Upper lobe of left lung (tissue), 6 donors: ENCODE data around the gene KRT12. TPM values are rescaled to one million over a fixed set of nuclear protein-coding genes. Genes with fewer than 3 reads are reported as not detected.

Source experiments
- ATAC-seq, 2 donors: fragments of 200-7000 bp; cut with Tn5 transposase; one replicate each; pipeline ENCODE4 v1.9.1; 2022; ENCODE audit warnings: mild to moderate bottlenecking in 2 of 2, moderate library complexity in 2 of 2; ENCODE audit not compliant: low FRiP score in 2 of 2
- DNase-seq, 2 donors: peaks; one replicate each; pipeline ENCODE4 v3.0.0-alpha.2; 2019 to 2020
- H3K27ac ChIP-seq, 4 donors: fragments of 200-600 bp; sonication (generic); one replicate each; pipeline ENCODE4 v1.5.1; 2016 to 2019
- H3K27me3 ChIP-seq, 4 donors: fragments of 200-600 bp; sonication (generic); one replicate each; pipeline ENCODE4 v1.5.1; 2017 to 2019
- H3K36me3 ChIP-seq, 4 donors: fragments of 200-600 bp; sonication (generic); one replicate each; pipeline ENCODE4 v1.5.1; 2016 to 2019
- H3K4me1 ChIP-seq, 4 donors: fragments of 200-600 bp; sonication (generic); one replicate each; pipeline ENCODE4 v1.5.1; 2018 to 2019
- H3K4me3 ChIP-seq, 4 donors: fragments of 200-600 bp; sonication (generic); one replicate each; pipeline ENCODE4 v1.5.1; 2017 to 2019; ENCODE audit warnings: mild to moderate bottlenecking in 2 of 4, moderate library complexity in 1 of 4
- H3K9me3 ChIP-seq, 4 donors: fragments of 200-600 bp; sonication (generic); one replicate each; pipeline ENCODE4 v1.5.1; 2018 to 2019
- EP300 ChIP-seq, 4 donors: sonication (generic); formaldehyde crosslinking; IDR thresholded peaks; one replicate each; pipeline ENCODE4 v1.5.1; 2017; ENCODE audit warnings: antibody characterized with exemption in 4 of 4, control low read depth in 2 of 4
- POLR2A ChIP-seq, 4 donors: fragments of 450-650 bp; IDR thresholded peaks; one replicate each; pipeline ENCODE4 v1.5.1; 2016 to 2017; ENCODE audit warnings: antibody characterized with exemption in 4 of 4, mild to moderate bottlenecking in 2 of 4
- POLR2AphosphoS5 ChIP-seq, 2 donors: sonication (generic); formaldehyde crosslinking; IDR thresholded peaks; one replicate each; pipeline ENCODE4 v1.5.1; 2017; ENCODE audit warnings: antibody characterized with exemption in 2 of 2
- WGBS, 2 donors: methylation state at CpG; one replicate each; pipeline ENCODE4 v1.1.5; 2017 to 2018; 5-methylcytosine and 5-hydroxymethylcytosine counted together
- total RNA-seq, 6 donors: library from RNA; depleted of rRNA in 4 of 6; stranded (reverse); fragments of >200 nt in 4 of 6; gene quantifications; one replicate each; pipeline versions ENCODE4 v1.1.0 to v1.2.1, GENCODE V29; 2016 to 2021
- TF ChIP-seq, protein P1 (sequence below), 6 experiments: fragments of 450-650 bp in 4 of 6; fragments of 200-600 bp in 2 of 6; sonication (generic) in 2 of 6; IDR thresholded peaks; one replicate each; pipeline ENCODE4 v1.5.1; 2016 to 2019; ENCODE audit warnings: antibody characterized with exemption in 6 of 6
- donor health status: DM: no; HTN: no; CAD: no; lungs with moderate emphysema.
- donor health status: DM: no; HTN: yes; CAD: no; lungs with severe emphysema.

KRT12 gene
- total RNA-seq, 6 donors from 2014 or later: not detected

DNA sequence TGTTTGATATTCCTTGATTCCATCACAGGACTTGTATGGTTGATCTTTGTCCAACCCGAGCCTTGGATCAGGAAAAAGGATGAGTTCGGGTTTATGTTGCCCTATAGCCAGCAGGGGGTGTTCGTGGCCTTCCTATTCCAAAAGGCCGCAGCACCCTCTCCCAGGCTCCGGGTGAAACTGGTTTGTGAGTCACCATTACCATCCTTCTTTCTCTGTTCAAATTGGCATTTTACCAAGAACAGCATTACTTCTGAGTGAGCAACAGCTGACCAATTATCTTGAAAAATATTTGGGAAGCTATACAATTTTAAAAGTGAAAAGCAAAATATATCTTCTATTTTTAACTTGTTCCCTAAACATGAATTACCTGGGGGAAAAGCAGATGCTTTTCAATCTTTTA is 42.3 kb upstream of the KRT12 start:
- ATAC-seq: peak; percentile 93 to 98

DNA sequence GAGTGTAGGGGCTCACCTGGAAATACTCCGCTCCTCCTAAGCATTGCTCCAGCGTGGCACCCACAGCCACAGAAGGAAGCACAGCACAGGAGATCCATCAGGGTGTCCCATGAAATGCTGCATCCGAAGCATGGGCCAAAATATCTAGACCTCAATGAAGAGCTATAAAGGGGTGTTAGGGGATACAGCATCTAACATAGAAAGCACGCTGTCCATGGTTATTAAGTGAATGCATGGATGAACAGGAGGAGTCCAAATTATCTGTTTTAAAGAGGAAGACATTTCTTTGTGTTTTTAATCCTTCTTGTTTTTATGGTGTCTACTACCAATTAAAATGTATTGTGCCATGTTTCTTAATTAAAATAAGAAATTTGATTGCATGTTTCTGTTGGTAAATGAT is 39.6 kb upstream of the KRT12 start:
- Histone ChIP-seq H3K27ac (no peak overlapping the region), H3K4me1 (peaks cover 7 to 14% (median 9%) of the 10 kb centered on the region in 4 donors), H3K9me3 (no peaks in the 10 kb centered on the region), H3K36me3 (no peaks in the 10 kb centered on the region), H3K27me3 (no peaks in the 10 kb centered on the region), H3K4me3 (no peak overlapping the region)
- ATAC-seq (no peak), DNase-seq (no peak)
- WGBS, 2 donors: 87 to 90% methylated on average over 4 of the region's 4 CpGs
- TF ChIP-seq POLR2AphosphoS5 (IDR thresholded peaks at IDR 0.05): no peak
- TF ChIP-seq EP300 (IDR thresholded peaks at IDR 0.05): no peak
- TF ChIP-seq, protein P1, sequence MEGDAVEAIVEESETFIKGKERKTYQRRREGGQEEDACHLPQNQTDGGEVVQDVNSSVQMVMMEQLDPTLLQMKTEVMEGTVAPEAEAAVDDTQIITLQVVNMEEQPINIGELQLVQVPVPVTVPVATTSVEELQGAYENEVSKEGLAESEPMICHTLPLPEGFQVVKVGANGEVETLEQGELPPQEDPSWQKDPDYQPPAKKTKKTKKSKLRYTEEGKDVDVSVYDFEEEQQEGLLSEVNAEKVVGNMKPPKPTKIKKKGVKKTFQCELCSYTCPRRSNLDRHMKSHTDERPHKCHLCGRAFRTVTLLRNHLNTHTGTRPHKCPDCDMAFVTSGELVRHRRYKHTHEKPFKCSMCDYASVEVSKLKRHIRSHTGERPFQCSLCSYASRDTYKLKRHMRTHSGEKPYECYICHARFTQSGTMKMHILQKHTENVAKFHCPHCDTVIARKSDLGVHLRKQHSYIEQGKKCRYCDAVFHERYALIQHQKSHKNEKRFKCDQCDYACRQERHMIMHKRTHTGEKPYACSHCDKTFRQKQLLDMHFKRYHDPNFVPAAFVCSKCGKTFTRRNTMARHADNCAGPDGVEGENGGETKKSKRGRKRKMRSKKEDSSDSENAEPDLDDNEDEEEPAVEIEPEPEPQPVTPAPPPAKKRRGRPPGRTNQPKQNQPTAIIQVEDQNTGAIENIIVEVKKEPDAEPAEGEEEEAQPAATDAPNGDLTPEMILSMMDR (IDR thresholded peaks at IDR 0.05): no peak

More for the DNA sequence above, 42.3 kb upstream of the KRT12 start:
- H3K4me3 ChIP-seq: no peak overlapping the region
- H3K4me1 ChIP-seq: peaks cover 7 to 11% (median 7%) of the 10 kb centered on the region in 4 donors
- WGBS, 2 donors: 2 to 7% methylated on average over 5 of the region's 5 CpGs
- peak in 1 of 2 donors; percentile 82 for DNase-seq
- H3K27ac ChIP-seq: no peak overlapping the region
- no peaks in the 10 kb centered on the region for H3K36me3 ChIP-seq
- H3K9me3 ChIP-seq: no peaks in the 10 kb centered on the region
- no peaks in the 10 kb centered on the region for H3K27me3 ChIP-seq
- TF ChIP-seq POLR2A (IDR thresholded peaks at IDR 0.05): no peak
- TF ChIP-seq, protein P1 (IDR thresholded peaks at IDR 0.05): peak; percentile 56 to 82 (median 68)

DNA sequence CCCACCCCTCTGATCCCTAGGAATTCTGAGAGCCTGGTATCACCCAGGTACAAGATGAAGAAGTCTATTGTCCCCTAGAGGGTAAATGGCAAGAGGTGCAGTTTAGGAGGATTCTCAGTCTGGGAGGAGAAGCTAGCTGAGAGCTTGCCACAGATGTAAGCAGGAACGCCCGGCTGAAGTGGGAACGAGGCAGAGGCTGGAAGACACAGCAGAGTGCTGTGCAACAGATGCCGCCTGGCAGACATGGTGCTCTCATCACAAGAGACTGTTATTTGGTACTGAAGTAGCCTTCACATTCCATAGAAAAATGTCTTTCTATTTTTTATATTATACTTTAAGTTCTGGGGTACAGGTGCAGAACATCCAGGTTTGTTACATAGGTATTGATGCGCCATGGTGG is 38.3 kb upstream of the KRT12 start:
- 82 to 86% methylated on average over 5 of the region's 5 CpGs for WGBS, 2 donors
- Histone ChIP-seq H3K27ac (no peak overlapping the region), H3K9me3 (no peaks in the 10 kb centered on the region), H3K27me3 (no peaks in the 10 kb centered on the region), H3K4me1 (peaks cover 7 to 14% (median 9%) of the 10 kb centered on the region in 4 donors), H3K36me3 (no peaks in the 10 kb centered on the region), H3K4me3 (no peak overlapping the region)
- TF ChIP-seq POLR2A (IDR thresholded peaks at IDR 0.05): no peak
- no peak for TF ChIP-seq POLR2AphosphoS5 (IDR thresholded peaks at IDR 0.05)
- TF ChIP-seq, protein P1 (IDR thresholded peaks at IDR 0.05): no peak
- no peak for TF ChIP-seq EP300 (IDR thresholded peaks at IDR 0.05)
- no peak for ATAC-seq
- no peak for DNase-seq

DNA sequence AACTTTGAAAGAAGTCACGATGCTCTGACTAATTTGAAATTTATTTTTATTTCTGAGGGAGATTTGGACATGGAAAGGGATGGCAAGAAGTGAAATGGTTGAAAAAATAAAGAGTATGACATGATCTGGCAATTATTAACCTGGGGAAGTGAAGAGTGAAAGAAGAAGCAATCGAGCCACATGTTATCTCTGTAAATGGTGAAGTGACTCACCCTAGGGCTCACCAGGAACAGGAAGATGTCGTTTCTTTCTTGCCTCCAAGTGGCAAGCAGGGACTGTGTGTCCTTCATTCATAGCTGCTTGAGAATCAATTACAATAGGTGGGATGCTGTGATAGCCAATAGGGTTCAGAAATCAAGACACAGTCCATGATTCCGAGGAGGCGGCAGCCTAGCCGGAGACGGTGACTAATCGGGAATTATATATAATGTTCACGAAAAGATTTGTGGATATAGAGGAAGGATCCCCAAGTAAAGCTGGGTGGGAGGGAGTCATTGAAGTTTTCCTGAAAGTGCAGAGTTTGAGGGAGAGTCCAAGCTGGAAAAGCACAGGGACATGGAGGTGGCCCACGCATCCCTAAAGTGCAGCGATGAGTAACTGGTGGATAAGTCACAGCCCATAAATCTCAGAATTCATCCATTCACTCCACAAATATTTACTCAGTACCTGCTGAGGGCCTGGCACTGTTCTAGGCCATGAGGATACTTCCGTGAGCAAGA is 36.3 kb upstream of the KRT12 start:
- H3K27ac ChIP-seq: no peak overlapping the region
- TF ChIP-seq, protein P1 (IDR thresholded peaks at IDR 0.05): no peak
- no peak for TF ChIP-seq POLR2AphosphoS5 (IDR thresholded peaks at IDR 0.05)
- no peak for TF ChIP-seq POLR2A (IDR thresholded peaks at IDR 0.05)
- no peak for TF ChIP-seq EP300 (IDR thresholded peaks at IDR 0.05)
- H3K9me3 ChIP-seq: no peaks in the 10 kb centered on the region
- H3K36me3 ChIP-seq: no peaks in the 10 kb centered on the region
- H3K27me3 ChIP-seq: no peaks in the 10 kb centered on the region
- 64 to 73% methylated on average over 12 of the region's 12 CpGs for WGBS, 2 donors
- no peak for DNase-seq
- peaks cover 0 to 6% (median 0%) of the 10 kb centered on the region in 4 donors for H3K4me1 ChIP-seq
- peak in 1 of 2 donors; percentile 24 for ATAC-seq
- no peak overlapping the region for H3K4me3 ChIP-seq

DNA sequence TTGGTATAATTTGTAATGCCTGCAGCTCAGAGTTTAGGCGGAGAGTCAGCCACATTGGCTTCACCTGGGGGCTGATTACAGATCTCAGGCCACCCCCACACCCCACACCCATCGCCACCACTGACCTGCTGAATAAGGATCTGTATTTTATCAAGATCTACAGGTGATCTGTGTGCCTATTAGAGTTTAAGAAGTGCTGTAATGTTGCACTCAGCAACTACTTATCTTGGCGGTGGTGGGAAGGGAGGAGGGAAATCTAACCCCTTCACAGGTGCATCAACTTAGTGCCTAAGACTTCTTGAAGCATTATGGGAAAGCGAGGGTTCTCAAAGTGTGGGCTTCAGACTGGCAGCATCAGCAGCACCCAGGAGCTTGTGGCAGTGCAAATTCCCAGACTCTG is 35.5 kb upstream of the KRT12 start:
- H3K27ac ChIP-seq: no peak overlapping the region
- H3K4me1 ChIP-seq: peaks cover 0 to 6% (median 0%) of the 10 kb centered on the region in 4 donors
- 82 to 88% methylated on average over 3 to 4 of the region's 4 CpGs for WGBS, 2 donors
- H3K4me3 ChIP-seq: no peak overlapping the region
- H3K27me3 ChIP-seq: no peaks in the 10 kb centered on the region
- H3K36me3 ChIP-seq: no peaks in the 10 kb centered on the region
- no peak for ATAC-seq
- no peaks in the 10 kb centered on the region for H3K9me3 ChIP-seq
- TF ChIP-seq, protein P1 (IDR thresholded peaks at IDR 0.05): no peak
- no peak for TF ChIP-seq POLR2A (IDR thresholded peaks at IDR 0.05)
- no peak for DNase-seq
